Esophagus muscularis mucosa (tissue), 4 donors: ENCODE measurements around the gene GRAMD4.

Experiments
- CTCF ChIP-seq, 3 experiments: fragments of 200-600 bp in 2 of 3; fragments of 450-650 bp in 1 of 3; sonication (generic) in 2 of 3; IDR thresholded peaks; one replicate each; pipeline ENCODE4 v1.5.1; 2017 to 2019; ENCODE audit warnings: antibody characterized with exemption in 3 of 3, mild to moderate bottlenecking in 2 of 3, moderate library complexity in 1 of 3
- EP300 ChIP-seq: sonication (generic); formaldehyde crosslinking; IDR thresholded peaks from one replicate; pipeline ENCODE4 v1.6.1; 2017; ENCODE audit warnings: antibody characterized with exemption
- POLR2A ChIP-seq: fragments of 450-650 bp; IDR thresholded peaks from one replicate; pipeline ENCODE4 v1.6.1; 2017; ENCODE audit warnings: antibody characterized with exemption, moderate library complexity, mild to moderate bottlenecking, low read depth
- POLR2AphosphoS5 ChIP-seq, 2 donors: sonication (generic); formaldehyde crosslinking; IDR thresholded peaks; one replicate each; pipeline ENCODE4 v1.6.1; 2017; ENCODE audit warnings: antibody characterized with exemption in 2 of 2

- no peak for TF ChIP-seq POLR2A
- TF ChIP-seq CTCF (IDR thresholded peaks at IDR 0.05), result no peak
- no peak for TF ChIP-seq POLR2AphosphoS5 (IDR thresholded peaks at IDR 0.05)
- no peak for TF ChIP-seq EP300
Measured at GRCh38 chr22:46661221-46661851, 41.1 kb downstream of the GRAMD4 start.
